T-helper 2 cell treated with Interferon-gamma antibody and Interleukin-4, amounts not matched to agents 5 μg/mL and 100 μg/mL, for 36 hours (primary cell): ENCODE results near the gene SERPINB5.

Source experiments
- DNase-seq: peaks from one replicate; pipeline ENCODE4 v3.0.0; 2021; ENCODE audit warnings: low spot score
- H3K27ac Mint-ChIP-seq: one replicate; pipeline ENCODE4 v1.8.0; 2021; ENCODE audit warnings: mild to moderate bottlenecking, mixed read lengths
- H3K27me3 Mint-ChIP-seq: one replicate; pipeline ENCODE4 v1.8.0; 2021; ENCODE audit warnings: low read depth, mixed read lengths
- H3K36me3 Mint-ChIP-seq: one replicate; pipeline ENCODE4 v1.8.0; 2021; ENCODE audit warnings: low read depth, mixed read lengths
- H3K4me1 Mint-ChIP-seq: one replicate; pipeline ENCODE4 v1.8.0; 2021; ENCODE audit warnings: low read depth, mixed read lengths
- H3K4me3 Mint-ChIP-seq: one replicate; pipeline ENCODE4 v1.8.0; 2022; ENCODE audit warnings: mild to moderate bottlenecking, moderate library complexity, mixed read lengths
- H3K9me3 Mint-ChIP-seq: one replicate; pipeline ENCODE4 v1.8.0; 2021; ENCODE audit warnings: mixed read lengths

Gene SERPINB5

GRCh38 chr18:63520053-63520685 is 43.4 kb downstream of the SERPINB5 start:
- DNase-seq = no peak
- H3K4me1 Mint-ChIP-seq = peaks cover 2% of the 10 kb centered on the region
- no peaks in the 10 kb centered on the region for H3K36me3 Mint-ChIP-seq
- no peak overlapping the region for H3K4me3 Mint-ChIP-seq
- H3K27me3 Mint-ChIP-seq = peaks cover 19% of the 10 kb centered on the region
- no peak overlapping the region for H3K27ac Mint-ChIP-seq
- H3K9me3 Mint-ChIP-seq = no peaks in the 10 kb centered on the region

GRCh38 chr18:63523660-63524059 is 46.9 kb downstream of the SERPINB5 start:
- no peaks in the 10 kb centered on the region for H3K4me1 Mint-ChIP-seq
- no peak for DNase-seq
- no peaks in the 10 kb centered on the region for H3K36me3 Mint-ChIP-seq
- no peaks in the 10 kb centered on the region for H3K9me3 Mint-ChIP-seq
- H3K27me3 Mint-ChIP-seq = peaks cover 18% of the 10 kb centered on the region
- no peak overlapping the region for H3K4me3 Mint-ChIP-seq
- H3K27ac Mint-ChIP-seq = no peak overlapping the region

GRCh38 chr18:63527251-63527650 is 50.5 kb downstream of the SERPINB5 start:
- H3K9me3 Mint-ChIP-seq = no peaks in the 10 kb centered on the region
- H3K4me3 Mint-ChIP-seq = no peak overlapping the region
- no peaks in the 10 kb centered on the region for H3K36me3 Mint-ChIP-seq

GRCh38 chr18:63528863-63529492 is 52.2 kb downstream of the SERPINB5 start:
- Mint-ChIP-seq H3K27ac (no peak overlapping the region), H3K9me3 (no peaks in the 10 kb centered on the region), H3K27me3 (peaks cover 16% of the 10 kb centered on the region), H3K4me1 (no peaks in the 10 kb centered on the region), H3K4me3 (no peak overlapping the region), H3K36me3 (no peaks in the 10 kb centered on the region)
- no peak for DNase-seq

More at GRCh38 chr18:63527251-63527650, 50.5 kb downstream of the SERPINB5 start:
- Mint-ChIP-seq H3K27me3 (peaks cover 12% of the 10 kb centered on the region), H3K27ac (no peak overlapping the region), H3K4me1 (no peaks in the 10 kb centered on the region)
- no peak for DNase-seq

- DNase-seq = no peak
- H3K9me3 Mint-ChIP-seq = no peaks in the 10 kb centered on the region
- H3K4me1 Mint-ChIP-seq = peaks cover 5% of the 10 kb centered on the region
- no peak overlapping the region for H3K4me3 Mint-ChIP-seq
- peaks cover 17% of the 10 kb centered on the region for H3K27me3 Mint-ChIP-seq
- H3K36me3 Mint-ChIP-seq = no peaks in the 10 kb centered on the region
- H3K27ac Mint-ChIP-seq = no peak overlapping the region
Observed at GRCh38 chr18:63532471-63532870, 55.7 kb downstream of the SERPINB5 start.

GRCh38 chr18:63534615-63535014 is 57.9 kb downstream of the SERPINB5 start:
- DNase-seq = no peak
- peaks cover 5% of the 10 kb centered on the region for H3K4me1 Mint-ChIP-seq
- peaks cover 16% of the 10 kb centered on the region for H3K27me3 Mint-ChIP-seq
- H3K27ac Mint-ChIP-seq = no peak overlapping the region
- H3K9me3 Mint-ChIP-seq = no peaks in the 10 kb centered on the region
- no peaks in the 10 kb centered on the region for H3K36me3 Mint-ChIP-seq
- no peak overlapping the region for H3K4me3 Mint-ChIP-seq

- Mint-ChIP-seq H3K27me3 (peaks cover 19% of the 10 kb centered on the region), H3K4me3 (no peak overlapping the region), H3K36me3 (no peaks in the 10 kb centered on the region), H3K4me1 (no peaks in the 10 kb centered on the region), H3K9me3 (no peaks in the 10 kb centered on the region), H3K27ac (no peak overlapping the region)
- no peak for DNase-seq
Observed at GRCh38 chr18:63539904-63540510, 63.2 kb downstream of the SERPINB5 start.

- Mint-ChIP-seq H3K36me3 (no peaks in the 10 kb centered on the region), H3K27me3 (peaks cover 25% of the 10 kb centered on the region), H3K9me3 (no peaks in the 10 kb centered on the region), H3K27ac (no peak within 1 kb of the TSS), H3K4me3 (no peak within 1 kb of the TSS), H3K4me1 (no peaks in the 10 kb centered on the region)
- DNase-seq = no peak
Observed at GRCh38 chr18:63542069-63542468, 65.3 kb downstream of the SERPINB5 start, which contains the start of gene SERPINB12. Gene SERPINB12 (plus strand): TSS chr18:63542369. CDS start chr18:63556160, 13,791 bp downstream.

GRCh38 chr18:63544017-63544416 is 67.3 kb downstream of the SERPINB5 start:
- peaks cover 30% of the 10 kb centered on the region for H3K27me3 Mint-ChIP-seq
- no peak overlapping the region for H3K27ac Mint-ChIP-seq
- H3K9me3 Mint-ChIP-seq = no peaks in the 10 kb centered on the region
- H3K4me1 Mint-ChIP-seq = no peaks in the 10 kb centered on the region
- H3K4me3 Mint-ChIP-seq = no peak overlapping the region
- DNase-seq = no peak
- H3K36me3 Mint-ChIP-seq = no peaks in the 10 kb centered on the region

- DNase-seq = no peak
- Mint-ChIP-seq H3K4me1 (no peaks in the 10 kb centered on the region), H3K9me3 (no peaks in the 10 kb centered on the region), H3K4me3 (no peak overlapping the region), H3K36me3 (no peaks in the 10 kb centered on the region), H3K27ac (no peak overlapping the region), H3K27me3 (peaks cover 30% of the 10 kb centered on the region)
Observed at GRCh38 chr18:63545000-63545399, 68.2 kb downstream of the SERPINB5 start.

GRCh38 chr18:63550068-63550467 is 73.3 kb downstream of the SERPINB5 start:
- H3K27ac Mint-ChIP-seq = no peak overlapping the region
- H3K4me3 Mint-ChIP-seq = no peak overlapping the region
- no peaks in the 10 kb centered on the region for H3K4me1 Mint-ChIP-seq
- no peak for DNase-seq
- H3K27me3 Mint-ChIP-seq = peaks cover 19% of the 10 kb centered on the region
- no peaks in the 10 kb centered on the region for H3K9me3 Mint-ChIP-seq
- no peaks in the 10 kb centered on the region for H3K36me3 Mint-ChIP-seq

- no peak for DNase-seq
- no peak overlapping the region for H3K27ac Mint-ChIP-seq
- no peaks in the 10 kb centered on the region for H3K9me3 Mint-ChIP-seq
- H3K4me1 Mint-ChIP-seq = no peaks in the 10 kb centered on the region
- H3K36me3 Mint-ChIP-seq = no peaks in the 10 kb centered on the region
- H3K4me3 Mint-ChIP-seq = no peak overlapping the region
- peaks cover 13% of the 10 kb centered on the region for H3K27me3 Mint-ChIP-seq
Observed at GRCh38 chr18:63551769-63552168, 75.0 kb downstream of the SERPINB5 start.

- peaks cover 13% of the 10 kb centered on the region for H3K27me3 Mint-ChIP-seq
- H3K36me3 Mint-ChIP-seq = no peaks in the 10 kb centered on the region
- no peak overlapping the region for H3K4me3 Mint-ChIP-seq
- no peaks in the 10 kb centered on the region for H3K9me3 Mint-ChIP-seq
- no peaks in the 10 kb centered on the region for H3K4me1 Mint-ChIP-seq
- no peak overlapping the region for H3K27ac Mint-ChIP-seq
- no peak for DNase-seq
Observed at GRCh38 chr18:63552581-63552980, 75.8 kb downstream of the SERPINB5 start.

- no peaks in the 10 kb centered on the region for H3K9me3 Mint-ChIP-seq
- no peak for DNase-seq
- H3K4me3 Mint-ChIP-seq = no peak overlapping the region
- peaks cover 10% of the 10 kb centered on the region for H3K27me3 Mint-ChIP-seq
- no peaks in the 10 kb centered on the region for H3K4me1 Mint-ChIP-seq
- H3K36me3 Mint-ChIP-seq = no peaks in the 10 kb centered on the region
- H3K27ac Mint-ChIP-seq = no peak overlapping the region
Observed at GRCh38 chr18:63553081-63553480, 76.3 kb downstream of the SERPINB5 start.
